SH-SY5Y (cell line): ENCODE measurements around the gene SLC25A21.

Experiments
- GATA2 ChIP-seq: IDR thresholded peaks from 2 replicates; pipeline ENCODE4 v1.6.1; 2011; ENCODE audit warnings: mild to moderate bottlenecking, low read depth, low read length
- GATA3 ChIP-seq: IDR thresholded peaks from 2 replicates; pipeline ENCODE4 v1.6.1; 2011; ENCODE audit warnings: low read depth, mild to moderate bottlenecking, low read length, moderate library complexity

GRCh38 chr14:36939265-36939664, 233.1 kb downstream of the SLC25A21 start:
- TF ChIP-seq GATA2: no peak
- no peak for TF ChIP-seq GATA3
